ENCODE data around the gene IL31RA.
"Not testable (repeated sequence)": the region's sequence is repeated elsewhere in the genome, so short reads cannot be mapped to it uniquely, and the experiment has no call there.

- not testable (repeated sequence) for TF ChIP-seq CTCF (IDR thresholded peaks at IDR 0.05; ENCODE audit: low read depth, low read length, poor library complexity, severe bottlenecking); EZH2phosphoT487 (IDR thresholded peaks at IDR 0.05; ENCODE audit: borderline replicate concordance, low read length)
Observed at GRCh38 chr5:55937598-55937997, 86.4 kb downstream of the IL31RA start.
